GM19328 (cell line): ENCODE measurements around the gene INVS.
"Not testable (repeated sequence)": the region's sequence is repeated elsewhere in the genome, so short reads cannot be mapped to it uniquely, and the experiment has no call there.

Source experiments
- ATAC-seq: cut with Tn5 transposase; IDR thresholded peaks from one replicate; pipeline ENCODE4 v1.9.1; 2021; ENCODE audit warnings: mild to moderate bottlenecking, moderate library complexity; ENCODE audit not compliant: unreplicated experiment

Gene INVS

GRCh38 chr9:100308965-100309564 is 210.0 kb downstream of the INVS start:
- ATAC-seq, result no peak

- ATAC-seq, result no peak
Measured at GRCh38 chr9:100309992-100310391, 210.9 kb downstream of the INVS start.

GRCh38 chr9:100315561-100315960 is 216.5 kb downstream of the INVS start:
- no peak for ATAC-seq

GRCh38 chr9:100317706-100318105 is 218.7 kb downstream of the INVS start:
- ATAC-seq, result no peak

- ATAC-seq, result no peak
Measured at GRCh38 chr9:100322954-100323536, 224.0 kb downstream of the INVS start.

- no peak for ATAC-seq
Measured at GRCh38 chr9:100324594-100325200, 225.7 kb downstream of the INVS start.

- ATAC-seq, result not testable (repeated sequence)
Measured at GRCh38 chr9:100338736-100339135, 239.7 kb downstream of the INVS start.

GRCh38 chr9:100340224-100340623 is 241.2 kb downstream of the INVS start:
- ATAC-seq, result no peak

- no peak for ATAC-seq
Measured at GRCh38 chr9:100341889-100342288, 242.8 kb downstream of the INVS start.

- no peak for ATAC-seq
Measured at GRCh38 chr9:100346836-100347235, 247.8 kb downstream of the INVS start.

GRCh38 chr9:100350188-100350587 is 251.1 kb downstream of the INVS start:
- no peak for ATAC-seq
